ENCODE results near the gene UQCR10.

The UQCR10 gene

DNA sequence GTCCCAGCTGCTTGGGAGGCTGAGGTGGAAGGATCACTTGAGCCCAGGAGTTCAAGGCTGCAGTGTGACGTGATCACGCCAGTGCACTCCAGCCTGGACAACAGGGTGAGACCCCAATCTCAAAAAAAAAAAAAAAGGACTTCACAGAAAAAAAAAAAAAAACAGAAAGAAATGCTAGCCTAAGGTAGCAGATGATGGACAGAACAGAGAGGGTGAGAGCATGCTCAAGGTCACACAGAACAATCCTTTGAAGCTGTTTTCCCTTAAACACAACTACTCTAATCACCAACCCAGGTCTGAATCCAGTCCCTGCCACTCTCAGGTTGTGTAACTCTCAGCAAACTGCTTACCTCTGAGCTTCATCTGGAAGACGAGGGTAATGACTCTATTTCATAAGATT is 10.1 kb upstream of the UQCR10 start:
- TF ChIP-seq CTCF (IDR thresholded peaks at IDR 0.05; ENCODE audit: borderline replicate concordance, control extremely low read depth, extremely low read depth, insufficient read depth, missing control alignments): no peak
- DNase-seq (ENCODE audit: low spot score): no peak
- in situ Hi-C loops (cut with MboI; ENCODE audit: low sequenced_read_pairs, unreplicated experiment): no loop called here

DNA sequence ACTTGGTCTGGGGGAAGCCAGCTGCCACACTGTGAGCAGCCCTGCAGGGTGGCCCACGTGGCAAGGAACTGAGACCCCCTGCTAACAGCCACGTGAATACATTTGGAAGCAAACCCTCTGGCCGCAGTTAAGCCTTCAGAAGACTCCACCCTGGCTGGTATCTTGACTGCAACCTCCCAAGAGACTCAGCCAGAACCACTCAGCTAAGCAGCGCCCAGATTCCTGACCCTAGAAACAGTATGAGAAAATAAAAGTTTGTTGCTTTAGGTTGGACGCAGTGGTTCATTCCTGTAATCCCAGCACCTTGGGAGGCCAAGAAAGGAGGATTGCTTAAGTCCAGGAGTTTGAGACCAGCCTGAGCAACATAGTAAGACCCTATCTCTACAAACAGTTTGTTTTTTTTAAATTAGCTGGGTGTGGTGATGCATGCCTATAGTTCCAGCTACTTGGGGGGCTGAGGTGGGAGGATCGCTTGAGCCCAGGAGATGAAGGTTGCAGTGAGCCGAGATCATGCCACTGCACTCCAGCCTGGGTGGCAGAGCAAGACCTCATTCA is 9.0 kb upstream of the UQCR10 start:
- no peak for TF ChIP-seq CTCF (IDR thresholded peaks at IDR 0.05; ENCODE audit: borderline replicate concordance, control extremely low read depth, extremely low read depth, insufficient read depth, missing control alignments)
- in situ Hi-C loops (cut with MboI; ENCODE audit: low sequenced_read_pairs, unreplicated experiment): no loop called here
- no peak for DNase-seq (ENCODE audit: low spot score)

GRCh38 chr22:29758959-29759358 is 8.2 kb upstream of the UQCR10 start:
- no peak for DNase-seq (ENCODE audit: low spot score)
- TF ChIP-seq CTCF (IDR thresholded peaks at IDR 0.05; ENCODE audit: borderline replicate concordance, control extremely low read depth, extremely low read depth, insufficient read depth, missing control alignments): no peak
- in situ Hi-C loops (cut with MboI; ENCODE audit: low sequenced_read_pairs, unreplicated experiment): no loop called here

GRCh38 chr22:29762263-29762662 is 4.9 kb upstream of the UQCR10 start:
- no peak for DNase-seq (ENCODE audit: low spot score)
- in situ Hi-C loops (cut with MboI; ENCODE audit: low sequenced_read_pairs, unreplicated experiment): no loop called here
- TF ChIP-seq CTCF (IDR thresholded peaks at IDR 0.05; ENCODE audit: borderline replicate concordance, control extremely low read depth, extremely low read depth, insufficient read depth, missing control alignments): no peak

DNA sequence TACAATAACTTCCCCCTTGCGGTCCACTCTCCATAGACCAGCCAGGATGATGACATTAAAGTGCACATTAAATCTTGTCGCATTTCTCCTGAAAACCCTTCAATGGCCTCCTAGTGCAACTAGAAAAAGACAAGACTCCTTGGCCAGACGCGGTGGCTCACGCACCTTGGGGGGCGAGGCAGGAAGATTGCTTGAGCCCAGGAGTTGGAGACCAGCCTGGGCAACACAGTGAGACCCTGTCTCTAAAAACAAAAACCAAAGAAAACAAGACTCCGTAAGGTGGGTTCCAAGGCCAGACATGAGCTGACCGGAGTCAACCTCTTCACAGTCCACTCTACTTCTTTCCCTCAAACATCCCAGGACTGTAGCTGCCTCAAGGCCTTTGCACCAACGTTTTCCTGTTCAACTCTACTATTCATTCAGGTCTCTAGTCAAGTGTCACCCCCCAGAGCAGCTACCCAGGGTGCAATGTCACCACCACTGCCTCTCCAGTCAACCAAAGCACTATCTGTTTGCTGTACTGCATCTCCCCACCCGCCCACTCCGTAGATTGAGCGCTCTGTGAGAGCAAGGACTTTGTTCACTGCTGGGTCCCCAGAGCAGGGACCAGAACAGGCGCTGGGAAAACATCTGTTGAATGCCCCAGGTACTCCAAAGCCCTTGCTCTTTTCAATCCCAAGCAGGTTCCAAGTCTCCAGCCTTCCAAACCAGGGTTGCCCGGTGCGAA is 1.1 kb upstream of the UQCR10 start:
- TF ChIP-seq CTCF (IDR thresholded peaks at IDR 0.05; ENCODE audit: borderline replicate concordance, control extremely low read depth, extremely low read depth, insufficient read depth, missing control alignments): no peak
- peak; percentile 63 for DNase-seq (ENCODE audit: low spot score)
- in situ Hi-C loops (cut with MboI; ENCODE audit: low sequenced_read_pairs, unreplicated experiment): no loop called here

DNA sequence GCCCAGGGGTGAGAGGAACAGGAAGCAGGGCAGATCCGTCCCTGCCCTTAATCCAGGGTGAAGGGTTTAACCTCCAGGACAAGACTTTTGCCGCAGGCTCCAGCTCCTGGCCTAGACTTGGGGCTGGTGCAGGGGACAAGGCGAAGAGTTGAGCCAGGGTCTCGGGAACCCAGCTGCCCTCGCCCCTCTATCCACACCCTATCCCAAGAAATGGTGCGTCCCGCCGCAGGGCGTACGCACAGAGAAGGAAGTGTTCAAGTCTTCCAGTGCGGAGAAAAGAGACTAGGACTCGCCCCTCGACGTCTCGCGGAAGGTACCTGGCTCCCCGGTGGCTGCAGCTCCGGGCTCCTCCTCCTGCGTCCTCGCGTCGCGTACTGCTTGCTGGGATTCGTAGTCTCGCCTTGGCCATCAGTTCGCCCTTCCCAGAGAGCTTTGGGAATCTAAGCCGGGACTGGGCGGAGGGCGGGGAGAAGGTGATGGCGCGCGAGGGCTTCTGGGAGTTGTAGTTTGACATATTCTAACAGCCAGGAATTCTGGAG is 468 bp upstream of the UQCR10 start, which contains the start of gene ZMAT5:
Gene ZMAT5 (minus strand): TSS at position 376 of the 539 bp plus-strand sequence. CDS start 18,463 bp downstream, outside the sequence.
- peak; percentile 99 for DNase-seq (ENCODE audit: low spot score)
- in situ Hi-C loops (cut with MboI; ENCODE audit: low sequenced_read_pairs, unreplicated experiment): no loop called here
- TF ChIP-seq CTCF (IDR thresholded peaks at IDR 0.05; ENCODE audit: borderline replicate concordance, control extremely low read depth, extremely low read depth, insufficient read depth, missing control alignments): no peak

All from GM13976 (cell line).